Measurements from ENCODE around the gene HSD11B1.

The HSD11B1 gene

DNA sequence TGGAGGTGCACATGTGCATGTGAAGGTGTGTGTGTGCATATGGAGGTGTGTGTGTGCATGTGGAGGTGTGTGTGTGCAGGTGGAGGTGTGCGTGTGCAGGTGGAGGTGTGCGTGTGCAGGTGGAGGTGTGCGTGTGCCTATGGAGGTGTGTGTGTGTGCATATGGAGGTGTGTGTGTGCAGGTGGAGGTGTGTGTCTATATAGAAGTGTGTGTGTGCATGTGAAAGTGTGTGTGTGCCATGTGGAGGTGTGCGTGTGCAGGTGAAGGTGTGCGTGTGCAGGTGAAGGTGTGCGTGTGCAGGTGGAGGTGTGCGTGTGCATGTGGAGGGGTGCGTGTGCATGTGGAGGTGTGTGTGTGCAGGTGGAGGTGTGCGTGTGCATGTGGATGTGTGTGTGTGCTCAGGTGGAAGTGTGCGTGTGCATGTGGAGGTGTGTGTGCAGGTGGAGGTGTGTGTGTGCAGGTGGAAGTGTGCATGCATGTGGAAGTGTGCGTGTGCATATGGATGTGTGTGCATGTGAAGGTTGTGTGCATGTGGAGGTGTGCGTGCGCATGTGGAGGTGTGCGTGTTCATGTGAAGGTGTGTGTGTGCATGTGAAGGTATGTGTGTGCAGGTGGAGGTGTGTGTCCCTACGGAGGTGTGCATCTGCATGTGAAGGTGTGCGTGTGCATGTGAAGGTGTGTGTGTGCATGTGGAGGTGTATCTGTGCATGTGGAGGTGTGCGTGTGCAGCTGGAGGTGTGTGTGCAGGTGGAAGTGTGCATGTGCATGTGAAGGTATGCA lies 66.2 kb downstream of the HSD11B1 start:
- no peak for TF ChIP-seq JUND (IDR thresholded peaks at IDR 0.05; ENCODE audit: low read depth)
- in situ Hi-C loops (cut with HindIII; ENCODE audit: low pct_unique_long_range_greater_than_20kb, low sequenced_read_pairs): no loop called here

DNA sequence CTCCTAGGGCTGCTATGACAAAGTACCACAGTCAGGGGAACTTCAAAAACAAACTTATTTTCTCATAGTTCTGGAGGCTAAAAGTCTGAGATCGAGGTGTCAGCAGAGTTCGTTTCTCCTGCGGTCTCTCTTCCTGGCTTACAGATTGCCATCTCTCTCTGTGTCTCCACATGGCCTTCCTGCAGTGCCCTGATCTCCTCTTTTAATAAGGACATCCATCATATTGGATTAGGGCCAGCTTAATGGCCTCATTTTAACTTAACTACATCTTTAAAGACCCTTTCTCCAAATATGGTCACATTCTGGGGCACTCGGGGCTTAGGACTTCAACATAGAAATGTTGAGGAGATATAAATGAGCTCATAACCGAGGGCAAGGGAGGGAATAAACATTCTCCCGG lies 67.5 kb downstream of the HSD11B1 start:
- no peak for TF ChIP-seq JUND (IDR thresholded peaks at IDR 0.05; ENCODE audit: low read depth)
- in situ Hi-C loops (cut with HindIII; ENCODE audit: low pct_unique_long_range_greater_than_20kb, low sequenced_read_pairs): no loop called here
- no peak for DNase-seq (ENCODE audit: low read depth in 1 of 2, low spot score in 1 of 2)

More for the DNA sequence above, 66.2 kb downstream of the HSD11B1 start:
- DNase-seq (ENCODE audit: low read depth in 1 of 2, low spot score in 1 of 2): no peak

DNA sequence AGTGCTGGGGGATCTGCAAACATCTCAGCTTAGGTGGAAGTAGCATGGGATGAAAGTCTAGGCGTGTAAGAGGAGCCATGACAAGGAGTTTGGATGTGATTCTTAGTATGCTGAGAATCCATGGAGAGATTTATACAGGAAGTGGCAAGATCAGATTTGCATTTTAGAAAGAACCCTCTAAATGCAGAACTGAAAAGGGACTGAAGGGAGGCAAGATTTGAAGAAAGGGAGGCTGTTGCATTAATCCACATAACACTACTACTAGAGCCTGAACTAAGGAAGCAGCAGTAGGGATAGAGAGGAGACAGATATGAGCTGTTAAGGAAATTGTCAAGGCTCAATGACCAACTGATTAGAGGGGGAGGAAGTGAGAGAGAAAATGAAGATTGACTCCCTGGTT lies 69.9 kb downstream of the HSD11B1 start:
- in situ Hi-C loops (cut with HindIII; ENCODE audit: low pct_unique_long_range_greater_than_20kb, low sequenced_read_pairs): no loop called here
- TF ChIP-seq JUND (IDR thresholded peaks at IDR 0.05; ENCODE audit: low read depth): no peak
- no peak for DNase-seq (ENCODE audit: low read depth in 1 of 2, low spot score in 1 of 2)

DNA sequence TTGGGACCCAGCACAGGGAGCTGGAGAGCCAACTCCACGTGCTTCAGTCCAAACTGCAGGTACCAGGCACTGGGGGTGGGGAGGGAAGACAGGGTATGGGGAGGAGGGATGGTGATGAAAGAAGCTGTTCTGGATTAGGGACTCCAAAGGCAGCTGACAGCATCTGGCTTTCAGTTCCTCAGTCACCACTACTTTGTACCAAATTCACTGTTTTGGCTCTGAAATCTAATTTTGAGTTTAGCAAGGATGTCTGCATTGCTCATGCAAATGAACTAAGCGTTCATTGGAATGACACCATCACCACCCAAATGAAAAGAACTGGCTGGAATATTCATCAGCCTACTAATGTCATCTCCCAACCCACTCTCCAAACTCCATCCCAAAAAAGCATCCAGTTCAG lies 71.0 kb downstream of the HSD11B1 start:
- in situ Hi-C loops (cut with HindIII; ENCODE audit: low pct_unique_long_range_greater_than_20kb, low sequenced_read_pairs): no loop called here
- DNase-seq (ENCODE audit: low read depth in 1 of 2, low spot score in 1 of 2): no peak
- TF ChIP-seq JUND (IDR thresholded peaks at IDR 0.05; ENCODE audit: low read depth): no peak

DNA sequence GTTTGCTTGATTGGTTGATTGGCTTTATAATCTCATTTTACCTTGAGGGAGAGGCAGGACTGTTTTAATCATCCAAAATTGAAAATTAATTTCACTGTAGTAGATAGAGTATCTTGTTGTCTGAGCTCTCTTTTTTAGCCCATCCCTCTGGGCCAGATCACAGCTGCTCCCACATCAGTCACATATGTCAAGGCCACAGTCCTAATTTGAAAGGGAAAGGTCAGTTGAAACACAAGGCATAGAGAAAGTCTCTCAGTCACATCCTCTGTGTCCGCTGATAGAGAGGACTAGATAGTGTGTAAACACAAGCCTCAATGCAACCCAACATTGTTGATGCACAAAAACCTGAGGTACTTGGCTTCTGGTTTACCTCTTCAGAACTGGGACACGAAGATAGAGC lies 72.9 kb downstream of the HSD11B1 start:
- no peak for DNase-seq (ENCODE audit: low read depth in 1 of 2, low spot score in 1 of 2)
- in situ Hi-C loops (cut with HindIII; ENCODE audit: low pct_unique_long_range_greater_than_20kb, low sequenced_read_pairs): no loop called here
- TF ChIP-seq JUND (IDR thresholded peaks at IDR 0.05; ENCODE audit: low read depth): no peak

DNA sequence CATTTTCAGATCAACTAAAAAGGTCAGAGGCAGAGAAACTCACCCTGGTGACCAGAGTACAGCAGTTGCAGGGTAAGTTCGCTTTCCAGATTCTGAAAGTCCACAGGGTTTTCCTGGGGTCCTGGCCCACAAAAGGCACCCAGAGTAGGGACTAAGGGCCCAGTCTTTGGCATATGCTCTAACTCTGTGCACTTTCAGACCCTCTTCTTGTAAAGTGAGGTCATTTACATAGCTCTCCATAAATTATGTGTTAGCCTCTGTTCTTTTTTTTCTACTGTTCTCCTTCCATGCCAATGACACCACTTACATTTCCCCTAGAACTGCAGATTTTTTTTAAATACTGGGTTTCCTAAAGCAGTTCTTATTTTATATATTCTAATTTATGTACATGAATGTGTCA lies 73.5 kb downstream of the HSD11B1 start:
- no peak for DNase-seq (ENCODE audit: low read depth in 1 of 2, low spot score in 1 of 2)
- TF ChIP-seq JUND (IDR thresholded peaks at IDR 0.05; ENCODE audit: low read depth): no peak
- in situ Hi-C loops (cut with HindIII; ENCODE audit: low pct_unique_long_range_greater_than_20kb, low sequenced_read_pairs): no loop called here

DNA sequence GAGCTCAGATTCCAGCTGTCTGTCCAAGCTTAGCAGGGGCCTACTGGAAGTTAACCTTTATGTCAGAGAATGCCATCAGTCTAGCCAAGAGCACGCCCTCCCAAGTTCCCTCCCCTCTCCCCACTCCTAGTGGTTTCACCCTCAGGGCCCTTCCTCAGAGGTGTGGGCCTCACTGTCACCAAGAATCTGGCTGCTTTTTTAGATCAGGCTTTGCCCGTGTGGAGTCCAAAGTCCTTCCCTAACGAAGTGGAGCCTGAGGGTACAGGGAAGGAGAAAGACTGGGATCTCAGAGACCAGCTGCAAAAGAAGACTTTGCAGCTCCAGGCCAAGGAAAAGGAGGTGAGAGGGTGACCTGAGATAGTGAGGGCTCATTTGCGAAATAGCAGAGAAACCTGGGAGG lies 75.6 kb downstream of the HSD11B1 start:
- TF ChIP-seq JUND (IDR thresholded peaks at IDR 0.05; ENCODE audit: low read depth): no peak
- in situ Hi-C loops (cut with HindIII; ENCODE audit: low pct_unique_long_range_greater_than_20kb, low sequenced_read_pairs): no loop called here
- DNase-seq (ENCODE audit: low read depth in 1 of 2, low spot score in 1 of 2): no peak

DNA sequence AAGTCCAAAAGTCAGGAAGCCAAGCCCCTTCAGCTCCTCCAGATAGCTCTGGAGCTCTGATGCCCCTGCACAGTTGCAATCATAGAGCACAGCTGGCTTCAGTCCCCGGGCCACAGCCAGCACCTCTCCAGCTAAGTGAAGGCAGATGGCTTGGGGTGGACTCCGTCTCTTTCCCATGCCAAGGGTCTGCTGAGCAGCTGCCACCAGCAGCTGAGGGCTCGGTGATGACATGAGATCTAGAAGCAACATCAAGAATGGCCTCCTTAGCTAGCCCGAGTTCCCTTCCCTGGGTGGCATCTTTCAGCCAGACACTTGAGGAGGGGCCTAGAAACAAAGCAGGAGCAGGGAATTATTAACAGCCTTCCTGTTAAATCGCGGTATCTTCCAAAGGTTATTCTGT lies 78.7 kb downstream of the HSD11B1 start:
- TF ChIP-seq JUND (IDR thresholded peaks at IDR 0.05; ENCODE audit: low read depth): no peak
- no peak for DNase-seq (ENCODE audit: low read depth in 1 of 2, low spot score in 1 of 2)
- in situ Hi-C loops (cut with HindIII; ENCODE audit: low pct_unique_long_range_greater_than_20kb, low sequenced_read_pairs): no loop called here

Data from T47D (cell line).